Esophagus muscularis mucosa (tissue), 4 donors: Measurements from ENCODE around the gene WWOX. TPM values are rescaled to one million over a fixed set of nuclear protein-coding genes. Genes with fewer than 3 reads are reported as not detected.

Source experiments
- DNase-seq: peaks from one replicate; pipeline ENCODE4 v3.0.0-alpha.2; 2017; ENCODE audit errors: extremely low spot score
- H3K27ac ChIP-seq, 4 donors: fragments of 200-600 bp; sonication (generic); replicated peaks in 1 of 4; 1 replicate in 3 of 4; 2 replicates in 1 of 4; pipeline ENCODE4 v1.5.1; 2016 to 2019; ENCODE audit warnings: mild to moderate bottlenecking in 1 of 4
- H3K27me3 ChIP-seq, 4 donors: fragments of 200-600 bp; sonication (generic); one replicate each; pipeline versions ENCODE4 v1.5.1 to v1.6.0; 2016 to 2019
- H3K36me3 ChIP-seq, 4 donors: fragments of 200-600 bp; sonication (generic); one replicate each; pipeline ENCODE4 v1.5.1; 2016 to 2019
- H3K4me1 ChIP-seq, 4 donors: fragments of 200-600 bp; sonication (generic); one replicate each; pipeline ENCODE4 v1.5.1; 2016 to 2019
- H3K4me3 ChIP-seq, 4 donors: fragments of 200-600 bp; sonication (generic); 1 replicate in 2 of 4; 2 replicates in 2 of 4; pipeline ENCODE4 v1.5.1; 2016 to 2019; ENCODE audit warnings: mild to moderate bottlenecking in 4 of 4, moderate library complexity in 1 of 4
- H3K9me3 ChIP-seq, 4 donors: fragments of 200-600 bp; sonication (generic); 1 replicate in 3 of 4; 2 replicates in 1 of 4; pipeline ENCODE4 v1.5.1; 2016 to 2019
- EP300 ChIP-seq: sonication (generic); formaldehyde crosslinking; IDR thresholded peaks from one replicate; pipeline ENCODE4 v1.6.1; 2017; ENCODE audit warnings: antibody characterized with exemption
- POLR2A ChIP-seq: fragments of 450-650 bp; IDR thresholded peaks from one replicate; pipeline ENCODE4 v1.6.1; 2017; ENCODE audit warnings: antibody characterized with exemption, moderate library complexity, mild to moderate bottlenecking, low read depth
- POLR2AphosphoS5 ChIP-seq, 2 donors: sonication (generic); formaldehyde crosslinking; IDR thresholded peaks; one replicate each; pipeline ENCODE4 v1.6.1; 2017; ENCODE audit warnings: antibody characterized with exemption in 2 of 2
- WGBS: methylation state at CpG from one replicate; pipeline ENCODE4 v1.1.5; 2018; 5-methylcytosine and 5-hydroxymethylcytosine counted together
- intact Hi-C: fragments of 100-400 bp; cut with DNase I; formaldehyde crosslinking; loops from one replicate; pipeline ENCODE4 v1.15.1; 2023
- total RNA-seq, 4 donors: library from RNA; depleted of rRNA; stranded (reverse); fragments of >200 nt; gene quantifications; one replicate each; pipeline versions ENCODE4 v1.1.0 to v1.2.1, GENCODE V29; 2016
- TF ChIP-seq, protein P1 (sequence below), 3 experiments: fragments of 200-600 bp in 2 of 3; fragments of 450-650 bp in 1 of 3; sonication (generic) in 2 of 3; IDR thresholded peaks; one replicate each; pipeline ENCODE4 v1.5.1; 2017 to 2019; ENCODE audit warnings: antibody characterized with exemption in 3 of 3, mild to moderate bottlenecking in 2 of 3, moderate library complexity in 1 of 3

The WWOX gene
- total RNA-seq, 4 donors from 2014 or later: 14.4 to 27.8 (median 15.4) TPM

GRCh38 chr16:78816499-78817195 lies 717.2 kb downstream of the WWOX start:
- DNase-seq: no peak
- Histone ChIP-seq H3K9me3 (no peaks in the 10 kb centered on the region), H3K4me3 (no peak overlapping the region), H3K27ac (peak overlapping the region; percentile 43 to 72 (median 68)), H3K27me3 (no peaks in the 10 kb centered on the region), H3K4me1 (peaks cover 28 to 36% (median 32%) of the 10 kb centered on the region in 4 donors), H3K36me3 (no peaks in the 10 kb centered on the region)
- no peak for TF ChIP-seq POLR2A
- no peak for TF ChIP-seq EP300
- TF ChIP-seq POLR2AphosphoS5 (IDR thresholded peaks at IDR 0.05): peak in 1 of 2 donors; percentile 67
- WGBS: 31% methylated on average over 2 of the region's 2 CpGs
- intact Hi-C loops: loop anchor here (10.0 kb wide), 1 partner anchor 248 kb away; no protein-coding TSS in a partner anchor

DNA sequence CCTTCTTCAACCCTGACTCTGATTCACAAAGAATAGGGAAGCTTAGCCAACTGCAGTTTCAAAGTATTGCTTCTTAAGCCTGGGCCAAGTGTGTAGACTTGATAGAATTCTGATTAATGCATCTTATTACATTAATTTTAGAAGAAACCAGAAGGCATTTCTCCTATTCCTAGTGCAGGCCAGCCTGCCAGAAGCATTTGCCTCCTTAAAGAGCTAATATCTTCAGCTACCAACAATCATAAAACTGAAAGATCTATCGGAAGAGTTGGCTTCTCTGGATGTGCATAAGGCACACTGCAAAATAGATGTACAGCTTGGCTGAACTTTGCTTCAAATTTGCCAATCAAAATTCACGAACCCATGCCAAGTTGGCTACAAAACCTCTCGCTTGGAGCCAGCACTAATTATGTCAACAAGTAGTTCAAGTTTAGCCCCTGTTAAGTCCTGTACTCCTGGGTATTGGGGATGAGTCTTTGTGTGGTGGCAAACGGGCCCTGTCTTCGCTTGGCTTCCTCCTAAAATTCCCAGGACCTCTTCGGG lies 717.8 kb downstream of the WWOX start:
- intact Hi-C loops: loop anchor here (10.0 kb wide), 1 partner anchor 248 kb away; no protein-coding TSS in a partner anchor
- Histone ChIP-seq H3K4me3 (no peak overlapping the region), H3K4me1 (peaks cover 28 to 36% (median 32%) of the 10 kb centered on the region in 4 donors), H3K27ac (peak overlapping the region in 3 of 4 donors; percentile 31 to 72 (median 50)), H3K27me3 (no peaks in the 10 kb centered on the region), H3K36me3 (no peaks in the 10 kb centered on the region), H3K9me3 (no peaks in the 10 kb centered on the region)
- 45% methylated on average over 6 of the region's 6 CpGs for WGBS
- TF ChIP-seq POLR2AphosphoS5 (IDR thresholded peaks at IDR 0.05): no peak
- no peak for TF ChIP-seq POLR2A
- TF ChIP-seq EP300: no peak
- TF ChIP-seq, protein P1, sequence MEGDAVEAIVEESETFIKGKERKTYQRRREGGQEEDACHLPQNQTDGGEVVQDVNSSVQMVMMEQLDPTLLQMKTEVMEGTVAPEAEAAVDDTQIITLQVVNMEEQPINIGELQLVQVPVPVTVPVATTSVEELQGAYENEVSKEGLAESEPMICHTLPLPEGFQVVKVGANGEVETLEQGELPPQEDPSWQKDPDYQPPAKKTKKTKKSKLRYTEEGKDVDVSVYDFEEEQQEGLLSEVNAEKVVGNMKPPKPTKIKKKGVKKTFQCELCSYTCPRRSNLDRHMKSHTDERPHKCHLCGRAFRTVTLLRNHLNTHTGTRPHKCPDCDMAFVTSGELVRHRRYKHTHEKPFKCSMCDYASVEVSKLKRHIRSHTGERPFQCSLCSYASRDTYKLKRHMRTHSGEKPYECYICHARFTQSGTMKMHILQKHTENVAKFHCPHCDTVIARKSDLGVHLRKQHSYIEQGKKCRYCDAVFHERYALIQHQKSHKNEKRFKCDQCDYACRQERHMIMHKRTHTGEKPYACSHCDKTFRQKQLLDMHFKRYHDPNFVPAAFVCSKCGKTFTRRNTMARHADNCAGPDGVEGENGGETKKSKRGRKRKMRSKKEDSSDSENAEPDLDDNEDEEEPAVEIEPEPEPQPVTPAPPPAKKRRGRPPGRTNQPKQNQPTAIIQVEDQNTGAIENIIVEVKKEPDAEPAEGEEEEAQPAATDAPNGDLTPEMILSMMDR (IDR thresholded peaks at IDR 0.05): no peak
- DNase-seq: no peak

DNA sequence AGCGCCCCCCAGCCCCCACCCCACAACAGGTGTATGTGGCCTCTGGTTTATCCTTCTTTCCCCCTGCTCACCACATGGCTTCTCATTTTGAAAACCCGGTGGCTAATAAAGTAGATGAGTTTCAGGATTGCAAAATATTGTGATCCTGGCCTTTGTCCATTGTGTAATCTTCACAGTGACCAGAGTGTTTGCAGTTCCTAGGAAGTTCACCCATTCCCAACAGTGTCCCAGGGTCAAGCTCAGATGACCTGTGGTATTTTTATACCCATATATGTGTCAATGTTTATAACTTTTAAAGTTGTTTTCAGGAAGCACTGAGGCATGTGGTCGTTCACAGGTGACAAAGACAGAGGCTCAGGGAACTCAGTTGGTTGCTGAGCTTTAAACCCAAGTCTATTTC lies 721.9 kb downstream of the WWOX start:
- intact Hi-C loops: no loop called here
- H3K27ac ChIP-seq: no peak overlapping the region
- H3K4me3 ChIP-seq: no peak overlapping the region
- peaks cover 19 to 20% (median 20%) of the 10 kb centered on the region in 4 donors for H3K4me1 ChIP-seq
- DNase-seq: no peak
- H3K9me3 ChIP-seq: no peaks in the 10 kb centered on the region
- no peaks in the 10 kb centered on the region for H3K27me3 ChIP-seq
- no peaks in the 10 kb centered on the region for H3K36me3 ChIP-seq
- WGBS: 70% methylated on average over 3 of the region's 3 CpGs
- TF ChIP-seq POLR2AphosphoS5 (IDR thresholded peaks at IDR 0.05): no peak
- no peak for TF ChIP-seq EP300
- TF ChIP-seq POLR2A: no peak
- TF ChIP-seq, protein P1 (IDR thresholded peaks at IDR 0.05): no peak

DNA sequence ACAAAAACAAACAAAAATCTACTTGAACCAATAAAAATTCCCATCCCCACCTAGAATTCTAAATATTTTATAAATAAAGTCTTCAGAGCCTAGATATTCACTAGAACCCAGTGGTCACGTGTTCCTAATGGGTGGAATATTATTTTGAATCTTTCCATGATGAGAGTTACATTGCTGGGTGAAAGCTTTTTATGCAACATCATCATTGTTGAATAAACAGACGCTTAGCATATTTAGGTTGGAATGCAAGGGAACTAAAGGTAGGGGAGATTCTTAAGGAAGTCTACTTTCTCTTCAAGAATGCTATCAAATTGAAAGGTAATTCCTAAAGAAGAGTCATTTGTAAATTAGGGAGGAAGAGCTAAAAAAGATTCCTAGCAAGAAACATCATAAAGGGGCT lies 723.1 kb downstream of the WWOX start:
- intact Hi-C loops: no loop called here
- H3K36me3 ChIP-seq: no peaks in the 10 kb centered on the region
- H3K27ac ChIP-seq: no peak overlapping the region
- WGBS: 86% methylated on average over 2 of the region's 2 CpGs
- TF ChIP-seq POLR2A (no peak), POLR2AphosphoS5 (IDR thresholded peaks at IDR 0.05) (no peak), EP300 (no peak)
- TF ChIP-seq, protein P1 (IDR thresholded peaks at IDR 0.05): no peak
- no peaks in the 10 kb centered on the region for H3K27me3 ChIP-seq
- DNase-seq: no peak
- peaks cover 8 to 9% (median 8%) of the 10 kb centered on the region in 4 donors for H3K4me1 ChIP-seq
- H3K4me3 ChIP-seq: no peak overlapping the region
- H3K9me3 ChIP-seq: no peaks in the 10 kb centered on the region

DNA sequence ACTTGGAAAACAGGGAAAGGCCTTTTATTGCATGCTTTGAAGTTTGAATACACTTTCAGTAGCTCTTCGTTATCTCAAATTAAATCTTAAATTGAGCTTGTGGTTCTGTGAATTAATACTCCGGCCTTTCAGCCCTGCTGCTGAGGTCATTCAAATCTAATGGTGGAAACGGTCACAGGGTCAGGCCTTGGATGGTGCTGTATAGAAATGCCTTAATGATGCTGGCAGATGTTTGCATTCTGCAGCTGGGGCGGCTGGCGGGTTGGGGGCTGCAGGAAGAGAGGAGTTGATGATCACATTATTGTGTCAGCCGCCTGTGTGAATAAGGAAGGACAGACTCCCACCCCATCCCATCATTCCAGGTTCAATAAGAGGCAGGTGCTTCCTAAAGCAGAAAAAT lies 723.6 kb downstream of the WWOX start:
- intact Hi-C loops: no loop called here
- no peak for DNase-seq
- no peak overlapping the region for H3K27ac ChIP-seq
- H3K36me3 ChIP-seq: no peaks in the 10 kb centered on the region
- TF ChIP-seq, protein P1 (IDR thresholded peaks at IDR 0.05): no peak
- TF ChIP-seq EP300: no peak
- TF ChIP-seq POLR2AphosphoS5 (IDR thresholded peaks at IDR 0.05): no peak
- no peak for TF ChIP-seq POLR2A
- H3K9me3 ChIP-seq: no peaks in the 10 kb centered on the region
- peaks cover 3 to 4% (median 3%) of the 10 kb centered on the region in 4 donors for H3K4me1 ChIP-seq
- H3K4me3 ChIP-seq: no peak overlapping the region
- WGBS: 75% methylated on average over 5 of the region's 6 CpGs
- H3K27me3 ChIP-seq: no peaks in the 10 kb centered on the region
